ENCODE data around the gene CFAP299.

Gene CFAP299

DNA sequence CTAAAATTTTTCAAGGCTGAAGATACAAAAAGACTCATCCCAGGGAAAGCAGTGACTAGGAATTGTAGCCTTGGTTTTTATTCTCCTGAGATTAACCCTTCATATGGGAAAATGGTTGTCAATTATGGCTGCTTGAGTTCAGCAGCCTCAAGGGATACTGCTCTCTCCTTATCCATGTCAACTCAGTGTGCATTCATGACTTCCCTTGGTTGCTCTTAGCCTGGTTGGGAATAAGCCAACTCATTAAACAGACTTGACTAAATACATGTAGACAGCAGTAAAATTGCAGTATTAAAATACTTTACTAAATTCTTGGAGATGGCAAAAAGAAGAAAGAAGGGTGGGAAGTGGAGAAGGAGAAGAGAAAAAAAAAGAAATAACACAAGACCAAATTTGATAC lies 650.5 kb downstream of the CFAP299 start:
- H3K36me3 ChIP-seq (ENCODE audit: control insufficient read depth, insufficient read depth, low read length) = no peaks in the 10 kb centered on the region
- no peak overlapping the region for H3K4me3 ChIP-seq (ENCODE audit: low read length)
- H3K27ac ChIP-seq (ENCODE audit: low read depth, low read length) = no peak overlapping the region
- no peaks in the 10 kb centered on the region for H3K27me3 ChIP-seq (ENCODE audit: control insufficient read depth, insufficient read depth, low read length)
- H3K9ac ChIP-seq (ENCODE audit: low read length) = no peak overlapping the region
- no peaks in the 10 kb centered on the region for H3K4me1 ChIP-seq (ENCODE audit: control insufficient read depth, insufficient read depth, low read length)

- Histone ChIP-seq H3K4me3 (ENCODE audit: low read length) (no peak overlapping the region), H3K9ac (ENCODE audit: low read length) (no peak overlapping the region), H3K36me3 (ENCODE audit: control insufficient read depth, insufficient read depth, low read length) (no peaks in the 10 kb centered on the region), H3K4me1 (ENCODE audit: control insufficient read depth, insufficient read depth, low read length) (no peaks in the 10 kb centered on the region), H3K27me3 (ENCODE audit: control insufficient read depth, insufficient read depth, low read length) (no peaks in the 10 kb centered on the region), H3K27ac (ENCODE audit: low read depth, low read length) (no peak overlapping the region)
These were observed 654.5 kb downstream of the CFAP299 start for GRCh38 chr4:80989921-80990544.

GRCh38 chr4:80990851-80991250 lies 655.3 kb downstream of the CFAP299 start:
- H3K4me1 ChIP-seq (ENCODE audit: control insufficient read depth, insufficient read depth, low read length) = no peaks in the 10 kb centered on the region
- H3K27me3 ChIP-seq (ENCODE audit: control insufficient read depth, insufficient read depth, low read length) = no peaks in the 10 kb centered on the region
- no peak overlapping the region for H3K27ac ChIP-seq (ENCODE audit: low read depth, low read length)
- H3K4me3 ChIP-seq (ENCODE audit: low read length) = no peak overlapping the region
- no peaks in the 10 kb centered on the region for H3K36me3 ChIP-seq (ENCODE audit: control insufficient read depth, insufficient read depth, low read length)
- no peak overlapping the region for H3K9ac ChIP-seq (ENCODE audit: low read length)

GRCh38 chr4:80999943-81000342 lies 664.4 kb downstream of the CFAP299 start:
- H3K27ac ChIP-seq (ENCODE audit: low read depth, low read length) = no peak overlapping the region
- H3K27me3 ChIP-seq (ENCODE audit: control insufficient read depth, insufficient read depth, low read length) = no peaks in the 10 kb centered on the region
- no peaks in the 10 kb centered on the region for H3K36me3 ChIP-seq (ENCODE audit: control insufficient read depth, insufficient read depth, low read length)
- no peak overlapping the region for H3K9ac ChIP-seq (ENCODE audit: low read length)
- no peaks in the 10 kb centered on the region for H3K4me1 ChIP-seq (ENCODE audit: control insufficient read depth, insufficient read depth, low read length)
- no peak overlapping the region for H3K4me3 ChIP-seq (ENCODE audit: low read length)

GRCh38 chr4:81003597-81004111 lies 668.1 kb downstream of the CFAP299 start:
- Histone ChIP-seq H3K27me3 (ENCODE audit: control insufficient read depth, insufficient read depth, low read length) (no peaks in the 10 kb centered on the region), H3K4me3 (ENCODE audit: low read length) (no peak overlapping the region), H3K27ac (ENCODE audit: low read depth, low read length) (no peak overlapping the region), H3K4me1 (ENCODE audit: control insufficient read depth, insufficient read depth, low read length) (no peaks in the 10 kb centered on the region), H3K36me3 (ENCODE audit: control insufficient read depth, insufficient read depth, low read length) (no peaks in the 10 kb centered on the region), H3K9ac (ENCODE audit: low read length) (no peak overlapping the region)

DNA sequence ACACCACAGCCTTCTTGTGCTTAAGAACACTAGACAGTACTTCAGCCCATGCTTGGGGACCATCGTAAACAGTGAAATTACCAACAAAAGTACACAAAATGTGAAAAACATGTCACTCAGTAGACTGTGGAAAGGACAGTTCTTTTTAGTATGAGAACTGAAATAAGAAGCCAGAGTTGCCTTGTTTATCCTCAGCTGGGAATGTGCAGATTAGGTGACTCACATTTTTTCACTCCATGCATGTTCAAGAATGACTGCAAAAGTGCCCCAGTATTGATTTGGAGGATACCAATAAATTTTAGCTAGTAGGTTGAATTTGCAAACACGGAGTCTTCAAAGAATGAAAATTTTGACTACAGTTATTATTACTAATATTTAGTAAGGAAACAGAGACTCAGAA lies 671.9 kb downstream of the CFAP299 start:
- H3K36me3 ChIP-seq (ENCODE audit: control insufficient read depth, insufficient read depth, low read length) = no peaks in the 10 kb centered on the region
- no peaks in the 10 kb centered on the region for H3K4me1 ChIP-seq (ENCODE audit: control insufficient read depth, insufficient read depth, low read length)
- no peak overlapping the region for H3K9ac ChIP-seq (ENCODE audit: low read length)
- no peaks in the 10 kb centered on the region for H3K27me3 ChIP-seq (ENCODE audit: control insufficient read depth, insufficient read depth, low read length)
- no peak overlapping the region for H3K4me3 ChIP-seq (ENCODE audit: low read length)
- no peak overlapping the region for H3K27ac ChIP-seq (ENCODE audit: low read depth, low read length)
